WTC11 (cell line): ENCODE measurements around the gene MEOX2.

Experiments used
- AFF4 ChIP-seq: sonication (generic); formaldehyde crosslinking; IDR thresholded peaks from 2 replicates; pipeline ENCODE4 v1.8.1; 2023; ENCODE audit warnings: mild to moderate bottlenecking, missing genetic modification reagents, borderline replicate concordance
- ATF3 ChIP-seq: sonication (generic); formaldehyde crosslinking; conservative IDR thresholded peaks from 2 replicates; pipeline ENCODE4 v1.8.1; 2022; ENCODE audit warnings: mild to moderate bottlenecking, missing genetic modification reagents
- CREB1 ChIP-seq: sonication (generic); formaldehyde crosslinking; IDR thresholded peaks from 2 replicates; pipeline ENCODE4 v1.8.0; 2023; ENCODE audit warnings: mild to moderate bottlenecking, missing genetic modification reagents
- CTCF ChIP-seq: fragments of 200-600 bp; IDR thresholded peaks from 2 replicates; pipeline ENCODE4 v1.8.0; 2022; ENCODE audit warnings: antibody characterized with exemption
- FOXJ3 ChIP-seq: sonication (generic); formaldehyde crosslinking; IDR thresholded peaks from 2 replicates; pipeline ENCODE4 v1.9.0; 2021; ENCODE audit warnings: missing genetic modification reagents, mild to moderate bottlenecking, borderline replicate concordance
- GTF2I ChIP-seq: fragments of 250-450 bp; sonication (Bioruptor Pico); conservative IDR thresholded peaks from 2 replicates; pipeline ENCODE4 v1.4.0; 2021; ENCODE audit warnings: mild to moderate bottlenecking
- MAX ChIP-seq: sonication (generic); formaldehyde crosslinking; IDR thresholded peaks from 2 replicates; pipeline ENCODE4 v1.8.0; 2022; ENCODE audit warnings: mild to moderate bottlenecking, missing genetic modification reagents
- MXD4 ChIP-seq: fragments of 250-450 bp; sonication (Bioruptor Pico); IDR thresholded peaks from 2 replicates; pipeline ENCODE4 v1.8.0; 2021; ENCODE audit warnings: mild to moderate bottlenecking, moderate library complexity, borderline replicate concordance
- NFE2L1 ChIP-seq: sonication (generic); formaldehyde crosslinking; IDR thresholded peaks from 2 replicates; pipeline ENCODE4 v1.8.1; 2023; ENCODE audit warnings: missing genetic modification reagents
- PRDM15 ChIP-seq: sonication (generic); formaldehyde crosslinking; IDR thresholded peaks from 2 replicates; pipeline ENCODE4 v1.8.0; 2022; ENCODE audit warnings: missing genetic modification reagents
- ZNF281 ChIP-seq: sonication (generic); formaldehyde crosslinking; IDR thresholded peaks from 2 replicates; pipeline ENCODE4 v1.8.0; 2023; ENCODE audit warnings: mild to moderate bottlenecking, missing genetic modification reagents
- ZNF317 ChIP-seq: sonication (generic); formaldehyde crosslinking; IDR thresholded peaks from 2 replicates; pipeline ENCODE4 v1.8.1; 2023; ENCODE audit warnings: low read depth, mild to moderate bottlenecking, moderate library complexity, missing genetic modification reagents, borderline replicate concordance

- TF ChIP-seq CTCF (no peak), CREB1 (CRISPR knock-in tag) (no peak), ATF3 (CRISPR knock-in tag) (no peak), FOXJ3 (CRISPR knock-in tag) (no peak), PRDM15 (CRISPR knock-in tag) (no peak), ZNF281 (no peak), NFE2L1 (CRISPR knock-in tag) (no peak), ZNF317 (CRISPR knock-in tag) (no peak), MXD4 (CRISPR knock-in tag) (no peak), MAX (CRISPR knock-in tag) (no peak), GTF2I (CRISPR knock-in tag) (no peak), AFF4 (CRISPR knock-in tag) (no peak)
Measured at GRCh38 chr7:15586266-15586665, 100.2 kb downstream of the MEOX2 start.
